Ovary (tissue), 9 donors: ENCODE measurements around the gene C3orf18. TPM values are rescaled to one million over a fixed set of nuclear protein-coding genes. Genes with fewer than 3 reads are reported as not detected.
A peak's percentile ranks its signal among the peaks of the same experiment; 100 is the strongest.

Source experiments
- DNase-seq, 5 donors: peaks; one replicate each; pipeline ENCODE4 v3.0.0-alpha.2; 2019 to 2020
- H3K27ac ChIP-seq, 2 donors: fragments of 200-600 bp; one replicate each; pipeline versions ENCODE4 v1.5.1 to v1.8.0; 2019 to 2022
- H3K27me3 ChIP-seq: fragments of 200-600 bp; one replicate; pipeline ENCODE4 v1.8.0; 2022
- H3K36me3 ChIP-seq: fragments of 200-600 bp; sonication (generic); one replicate; pipeline ENCODE4 v1.5.1; 2019
- H3K4me1 ChIP-seq: one replicate; pipeline ENCODE4 v1.8.1; 2013; ENCODE audit warnings: mild to moderate bottlenecking, moderate library complexity; ENCODE audit not compliant: insufficient read depth
- H3K4me3 ChIP-seq: fragments of 200-600 bp; sonication (generic); one replicate; pipeline ENCODE4 v1.5.1; 2017
- H3K9me3 ChIP-seq, 2 donors: fragments of 200-600 bp in 1 of 2; sonication (generic) in 1 of 2; one replicate each; pipeline versions ENCODE4 v1.5.1 to v1.8.1; 2013 to 2019; ENCODE audit warnings: mild to moderate bottlenecking in 1 of 2, moderate library complexity in 1 of 2
- EP300 ChIP-seq: sonication (generic); formaldehyde crosslinking; IDR thresholded peaks from one replicate; pipeline ENCODE4 v1.6.1; 2017; ENCODE audit warnings: antibody characterized with exemption
- POLR2A ChIP-seq: fragments of 450-650 bp; IDR thresholded peaks from one replicate; pipeline ENCODE4 v1.6.1; 2017; ENCODE audit warnings: antibody characterized with exemption, mild to moderate bottlenecking, moderate library complexity
- WGBS, 3 donors: extraction: QIAGEN DNeasy Blood & Tissue Kit in 1 of 3; methylation state at CpG; one replicate each; pipeline versions ENCODE4 v1.1.5 to v1.1.7; 2013 to 2017; 5-methylcytosine and 5-hydroxymethylcytosine counted together
- intact Hi-C, 4 donors: fragments of 100-400 bp; cut with DNase I; formaldehyde crosslinking; loops; one replicate each; pipeline versions ENCODE4 v1.11.0 to v1.15.1; 2022 to 2023
- polyA plus RNA-seq, 2 donors: library from polyadenylated mRNA; stranded (reverse); fragments of 200-250 nt in 1 of 2; fragments of 350-450 nt in 1 of 2; fragmentation: Illumina TruSeq in 1 of 2; extraction: RNeasy Lipid Tissue Mini Kit (QIAGEN cat#74804) in 1 of 2; gene quantifications; one replicate each; pipeline ENCODE4 v1.2.3, GENCODE V29; 2013 to 2014
- total RNA-seq, 7 donors: library from RNA; depleted of rRNA in 2 of 7; stranded (reverse); fragments of >200 nt in 2 of 7; fragmentation: NEBNext Ultra II Directional in 3 of 7; extraction: Animal tissue kit (Norgen Biotek cat#: 25700) in 3 of 7; gene quantifications; one replicate each; pipeline versions ENCODE4 v1.1.0 to v1.2.4, GENCODE V29; 2016 to 2023
- TF ChIP-seq, protein P1 (sequence below), 3 donors: fragments of 450-650 bp in 2 of 3; fragments of 200-600 bp in 1 of 3; IDR thresholded peaks; one replicate each; pipeline versions ENCODE4 v1.5.1 to v1.8.0; 2016 to 2022; ENCODE audit warnings: antibody characterized with exemption in 3 of 3, mild to moderate bottlenecking in 1 of 3
- donor health status: DM: no; HTN: no; CAD: no; lungs with moderate emphysema.
- donor health status: DM: no; HTN: no; CAD: no.
- donor health status: Bipolar disorder and iron deficiency.
- donor health status: DM: yes; HTN: yes; CAD: no.
- donor health status: DM: no; HTN: no; CAD: no.
- donor health status: DM: yes; HTN: yes; CAD: no.

The C3orf18 gene
- total and polyA plus RNA-seq, 9 donors, result 10.7 to 24.1 (median 17.5) TPM

DNA sequence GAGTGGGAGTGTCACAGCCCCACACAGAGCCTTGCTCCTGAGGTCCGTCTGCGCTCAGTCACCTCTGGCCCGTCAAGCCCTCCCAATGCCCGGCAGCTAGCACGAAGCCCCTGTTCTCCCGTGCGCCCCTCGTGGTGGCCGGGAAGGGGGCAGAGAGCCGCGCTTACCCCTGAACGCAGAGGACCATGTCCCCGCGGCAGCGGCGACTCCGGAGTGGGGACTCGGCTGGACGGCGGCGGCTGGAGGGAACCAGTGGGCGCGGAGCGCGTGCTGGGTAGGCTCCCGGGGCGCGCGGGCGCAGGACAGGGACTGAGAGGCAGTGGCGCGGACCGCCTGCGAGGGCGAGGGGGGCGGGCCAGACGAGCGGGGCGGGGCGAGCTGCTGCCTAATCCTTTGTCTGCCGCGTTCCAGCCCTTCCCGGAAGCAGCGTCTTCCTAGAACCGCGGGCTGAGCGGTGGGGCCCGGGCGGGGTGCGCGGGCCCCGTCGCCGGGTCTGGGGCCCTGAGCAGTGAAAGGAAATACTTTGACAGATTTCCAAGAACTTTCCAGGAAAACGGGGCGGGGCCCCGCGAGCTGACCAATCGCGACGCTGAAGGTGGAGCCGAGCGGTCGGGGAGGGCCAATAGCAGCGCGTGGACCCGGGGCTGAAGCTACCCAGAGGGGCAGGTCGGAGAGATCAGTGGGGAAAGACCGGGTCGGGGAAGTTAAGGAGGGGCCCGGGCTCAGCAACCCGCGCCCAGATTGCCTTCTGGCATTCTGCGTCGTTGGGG is 44.1 kb upstream of the C3orf18 start, which contains the start of gene CISH:
TSS of gene CISH (minus strand) at position 311 of the 770 bp plus-strand sequence. CDS start at position 187, 124 bp downstream.
- no peaks in the 10 kb centered on the region for H3K27me3 ChIP-seq
- intact Hi-C loops, result loop anchor here in 3 of 4 donors (5.0 to 10.0 kb wide), 4 partner anchors 107 to 1333 kb away; partner anchors contain the start of genes MANF (in 2 of the 3), CACNA2D2 (in 1 of the 3), PARP3 (in 1 of the 3) and RRP9 (in 1 of the 3)
- TF ChIP-seq POLR2A (peak; percentile 71), EP300 (peak; percentile 75)
- TF ChIP-seq, protein P1, sequence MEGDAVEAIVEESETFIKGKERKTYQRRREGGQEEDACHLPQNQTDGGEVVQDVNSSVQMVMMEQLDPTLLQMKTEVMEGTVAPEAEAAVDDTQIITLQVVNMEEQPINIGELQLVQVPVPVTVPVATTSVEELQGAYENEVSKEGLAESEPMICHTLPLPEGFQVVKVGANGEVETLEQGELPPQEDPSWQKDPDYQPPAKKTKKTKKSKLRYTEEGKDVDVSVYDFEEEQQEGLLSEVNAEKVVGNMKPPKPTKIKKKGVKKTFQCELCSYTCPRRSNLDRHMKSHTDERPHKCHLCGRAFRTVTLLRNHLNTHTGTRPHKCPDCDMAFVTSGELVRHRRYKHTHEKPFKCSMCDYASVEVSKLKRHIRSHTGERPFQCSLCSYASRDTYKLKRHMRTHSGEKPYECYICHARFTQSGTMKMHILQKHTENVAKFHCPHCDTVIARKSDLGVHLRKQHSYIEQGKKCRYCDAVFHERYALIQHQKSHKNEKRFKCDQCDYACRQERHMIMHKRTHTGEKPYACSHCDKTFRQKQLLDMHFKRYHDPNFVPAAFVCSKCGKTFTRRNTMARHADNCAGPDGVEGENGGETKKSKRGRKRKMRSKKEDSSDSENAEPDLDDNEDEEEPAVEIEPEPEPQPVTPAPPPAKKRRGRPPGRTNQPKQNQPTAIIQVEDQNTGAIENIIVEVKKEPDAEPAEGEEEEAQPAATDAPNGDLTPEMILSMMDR (IDR thresholded peaks at IDR 0.05), result peak in 2 of 3 donors; percentile 53 to 77
- WGBS, 3 donors, result 1 to 2% (median 1%) methylated on average over 35 to 75 of the region's 75 CpGs
- DNase-seq, result peak; percentile 96 to 97 (median 96)
- no peaks in the 10 kb centered on the region for H3K36me3 ChIP-seq
- H3K27ac ChIP-seq, result peak within 1 kb of the TSS; percentile 55 to 86
- H3K4me3 ChIP-seq, result peak within 1 kb of the TSS; percentile 89
- no peaks in the 10 kb centered on the region for H3K9me3 ChIP-seq
- H3K4me1 ChIP-seq, result peaks cover 30% of the 10 kb centered on the region

DNA sequence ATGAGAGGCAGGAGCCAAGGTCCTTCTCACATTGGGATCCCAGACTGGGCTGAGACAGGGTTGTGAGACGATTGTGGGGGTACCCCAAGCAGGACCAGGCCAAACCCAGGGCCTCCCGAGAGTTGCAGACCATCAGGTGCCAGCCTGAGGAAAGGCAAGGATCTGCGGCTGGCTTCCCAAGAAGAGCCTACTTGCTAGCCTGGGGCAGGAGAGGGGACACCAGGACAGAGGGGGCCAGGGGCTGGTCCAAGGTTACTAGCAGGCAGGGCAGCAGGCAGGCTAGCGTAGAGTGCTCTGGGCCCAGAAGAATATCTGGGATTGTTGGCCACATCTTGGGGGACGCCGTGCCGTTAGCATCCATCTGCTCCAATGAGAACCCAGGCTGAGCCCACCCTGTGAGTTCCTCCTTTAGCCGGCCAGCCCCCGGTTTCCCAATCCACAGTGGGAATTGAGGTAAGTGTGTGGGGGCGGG is 43.5 kb upstream of the C3orf18 start:
- WGBS, 3 donors, result 2 to 5% (median 2%) methylated on average over 10 of the region's 10 CpGs
- H3K4me1 ChIP-seq, result peaks cover 31% of the 10 kb centered on the region

DNA sequence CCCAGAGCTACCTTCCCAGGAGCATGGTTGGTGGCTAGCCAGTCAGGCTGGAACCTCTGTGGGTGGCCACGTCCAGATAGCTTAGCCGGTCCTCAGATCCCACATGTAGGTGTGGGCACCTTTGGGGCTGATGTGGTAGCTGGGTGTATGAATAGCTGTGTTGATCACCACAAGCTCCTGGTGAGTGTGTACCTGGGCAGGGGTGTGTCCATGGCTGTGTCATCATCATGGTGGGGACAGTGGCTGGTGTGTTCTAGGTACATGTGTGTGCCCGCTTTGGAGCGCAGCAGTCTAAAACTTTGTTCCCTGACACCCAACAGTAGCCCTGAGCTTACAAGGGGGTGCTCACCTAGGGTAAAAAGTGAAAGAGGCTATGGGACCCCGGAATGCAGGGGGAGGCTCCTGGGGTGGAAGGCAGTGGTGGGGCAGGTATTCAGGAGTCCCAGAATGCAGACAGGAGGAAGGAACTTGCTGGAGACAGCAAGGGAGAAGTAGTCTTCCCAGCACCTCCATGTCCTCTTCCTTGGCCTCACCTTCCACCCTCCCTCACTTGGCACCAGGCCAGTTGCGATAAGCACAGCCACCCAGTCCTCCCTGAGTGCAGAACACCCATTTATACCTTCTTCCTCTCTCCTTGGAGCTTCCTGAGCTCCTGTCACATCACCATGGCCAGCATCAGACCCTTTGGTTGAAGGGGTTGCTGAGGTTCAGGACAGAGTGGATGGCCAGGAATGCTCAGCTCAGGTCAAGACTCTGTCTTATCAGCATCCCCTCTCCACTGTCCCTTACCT is 42.8 kb upstream of the C3orf18 start:
- H3K4me3 ChIP-seq, result peak overlapping the region; percentile 89
- no peaks in the 10 kb centered on the region for H3K36me3 ChIP-seq
- DNase-seq, result peak; percentile 54 to 71 (median 68)
- peak overlapping the region in 1 of 2 donors; percentile 86 for H3K27ac ChIP-seq
- TF ChIP-seq EP300, result no peak
- TF ChIP-seq POLR2A, result no peak
- TF ChIP-seq, protein P1 (IDR thresholded peaks at IDR 0.05), result no peak
- intact Hi-C loops, result loop anchor here in 3 of 4 donors (5.0 to 10.0 kb wide), 4 partner anchors 106 to 1334 kb away; partner anchors contain the start of genes MANF (in 2 of the 3), CACNA2D2 (in 1 of the 3), PARP3 (in 1 of the 3) and RRP9 (in 1 of the 3)
- peaks cover 36% of the 10 kb centered on the region for H3K4me1 ChIP-seq
- 62 to 69% (median 66%) methylated on average over 6 of the region's 6 CpGs for WGBS, 3 donors
- no peaks in the 10 kb centered on the region for H3K27me3 ChIP-seq
- no peaks in the 10 kb centered on the region for H3K9me3 ChIP-seq

More for the DNA sequence above, 43.5 kb upstream of the C3orf18 start:
- Histone ChIP-seq H3K27ac (peak overlapping the region in 1 of 2 donors; percentile 86), H3K27me3 (no peaks in the 10 kb centered on the region), H3K4me3 (peak overlapping the region; percentile 89), H3K36me3 (no peaks in the 10 kb centered on the region), H3K9me3 (no peaks in the 10 kb centered on the region)
- intact Hi-C loops, result loop anchor here in 3 of 4 donors (5.0 to 10.0 kb wide), 4 partner anchors 106 to 1334 kb away; partner anchors contain the start of genes MANF (in 2 of the 3), CACNA2D2 (in 1 of the 3), PARP3 (in 1 of the 3) and RRP9 (in 1 of the 3)
- TF ChIP-seq, protein P1 (IDR thresholded peaks at IDR 0.05), result no peak
- TF ChIP-seq POLR2A (no peak), EP300 (no peak)
- peak in 1 of 5 donors; percentile 48 for DNase-seq

DNA sequence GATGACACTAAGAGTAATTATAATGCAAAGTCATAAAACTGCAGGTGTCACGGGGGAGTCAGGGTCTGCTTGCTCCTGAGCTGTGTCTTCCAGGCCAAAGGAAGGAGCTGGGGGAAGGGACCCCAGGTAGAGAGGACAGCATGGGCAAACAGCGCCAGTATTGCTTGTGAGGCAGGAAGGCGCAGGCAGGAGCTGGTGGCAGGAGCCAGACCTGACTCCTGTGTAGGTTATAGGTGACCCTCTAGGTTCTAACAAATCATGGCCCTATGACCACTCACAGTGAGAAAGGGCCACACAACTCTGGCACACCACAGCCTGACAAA is 42.2 kb upstream of the C3orf18 start:
- H3K36me3 ChIP-seq, result no peaks in the 10 kb centered on the region
- no peak for TF ChIP-seq EP300
- TF ChIP-seq POLR2A, result no peak
- TF ChIP-seq, protein P1 (IDR thresholded peaks at IDR 0.05), result no peak
- 87 to 92% (median 87%) methylated on average over 3 of the region's 3 CpGs for WGBS, 3 donors
- peak overlapping the region in 1 of 2 donors; percentile 86 for H3K27ac ChIP-seq
- no peaks in the 10 kb centered on the region for H3K9me3 ChIP-seq
- no peaks in the 10 kb centered on the region for H3K27me3 ChIP-seq
- no peak overlapping the region for H3K4me3 ChIP-seq
- intact Hi-C loops, result loop anchor here in 3 of 4 donors (5.0 to 10.0 kb wide), 6 partner anchors 105 to 1335 kb away; partner anchors contain the start of genes CYB561D2 (in 2 of the 3), MANF (in 2 of the 3), NPRL2 (in 2 of the 3) and CACNA2D2 (in 1 of the 3)
- no peak for DNase-seq
- H3K4me1 ChIP-seq, result peaks cover 42% of the 10 kb centered on the region
